GM12891 (cell line): ENCODE measurements around the gene CKS1B.

Experiments used
- DNase-seq: peaks from one replicate; pipeline ENCODE4 v3.0.0; 2011; ENCODE audit warnings: low spot score; ENCODE audit not compliant: insufficient read length
- FAIRE-seq: peaks from 2 replicates; lab custom pipeline; 2011; peaks lifted over from hg19 to GRCh38; lab: Jason Lieb, UNC
- PAX5 ChIP-seq: IDR thresholded peaks from 2 replicates; pipeline ENCODE4 v1.6.1; 2011; ENCODE audit warnings: low read length, moderate library complexity, mild to moderate bottlenecking; ENCODE audit not compliant: insufficient read depth, severe bottlenecking
- POLR2A ChIP-seq: IDR thresholded peaks from 2 replicates; pipeline ENCODE4 v1.6.1; 2011; ENCODE audit warnings: low read depth, low read length, control low read depth
- POLR2AphosphoS5 ChIP-seq: IDR thresholded peaks from 2 replicates; pipeline ENCODE4 v1.6.1; 2011; ENCODE audit warnings: low read depth, low read length, control low read depth
- POU2F2 ChIP-seq: IDR thresholded peaks from 2 replicates; pipeline ENCODE4 v1.6.1; 2011; ENCODE audit warnings: low read depth, mild to moderate bottlenecking, control low read depth, low read length, moderate library complexity
- SPI1 ChIP-seq: IDR thresholded peaks from 2 replicates; pipeline ENCODE4 v1.6.1; 2011; ENCODE audit warnings: low read depth, low read length, control low read depth
- TAF1 ChIP-seq: IDR thresholded peaks from 2 replicates; pipeline ENCODE4 v1.6.1; 2011; ENCODE audit warnings: low read depth, low read length, control low read depth

Gene CKS1B

GRCh38 chr1:155000411-155000725 is 25.9 kb downstream of the CKS1B start:
- DNase-seq (no peak), FAIRE-seq (no peak)
- no peak for TF ChIP-seq TAF1
- no peak for TF ChIP-seq PAX5

- no peak for TF ChIP-seq POLR2A
- no peak for TF ChIP-seq POLR2AphosphoS5
- TF ChIP-seq POU2F2 = peak; percentile 72; the same call in 1 of the 2 replicates
- TF ChIP-seq TAF1 = no peak
Measured at GRCh38 chr1:155000726-155001424, 26.4 kb downstream of the CKS1B start.

GRCh38 chr1:155001425-155001674 is 26.9 kb downstream of the CKS1B start:
- FAIRE-seq (no peak), DNase-seq (no peak)
- TF ChIP-seq POLR2AphosphoS5 = no peak
- no peak for TF ChIP-seq PAX5
- no peak for TF ChIP-seq POU2F2
- TF ChIP-seq TAF1 = no peak
- TF ChIP-seq POLR2A = no peak
- TF ChIP-seq SPI1 = no peak

More at GRCh38 chr1:155000726-155001424, 26.4 kb downstream of the CKS1B start:
- FAIRE-seq (peak; percentile 83), DNase-seq (peak; percentile 84)

- TF ChIP-seq POLR2A (no peak), PAX5 (no peak), TAF1 (peak; percentile 48; the same call in 1 of the 2 replicates), POLR2AphosphoS5 (no peak), SPI1 (no peak), POU2F2 (no peak)
- DNase-seq (peak; percentile 95), FAIRE-seq (peak; percentile 97)
Measured at GRCh38 chr1:155001675-155002463, 27.4 kb downstream of the CKS1B start.

- DNase-seq = no peak
- no peak for FAIRE-seq
- no peak for TF ChIP-seq TAF1
- TF ChIP-seq POU2F2 = no peak
- no peak for TF ChIP-seq POLR2AphosphoS5
- no peak for TF ChIP-seq POLR2A
- TF ChIP-seq PAX5 = no peak
- no peak for TF ChIP-seq SPI1
Measured at GRCh38 chr1:155002464-155003226, 28.2 kb downstream of the CKS1B start, which contains the start of gene ZBTB7B. TSS of gene ZBTB7B (plus strand) at chr1:155002802. CDS start at chr1:155014661, 11,859 bp downstream.

GRCh38 chr1:155003227-155003765 is 28.8 kb downstream of the CKS1B start:
- no peak for FAIRE-seq
- no peak for DNase-seq
- TF ChIP-seq SPI1 = no peak
- no peak for TF ChIP-seq PAX5

GRCh38 chr1:155003766-155004351 is 29.4 kb downstream of the CKS1B start:
- no peak for FAIRE-seq
- no peak for DNase-seq
- TF ChIP-seq POU2F2 = no peak
- no peak for TF ChIP-seq POLR2A
- TF ChIP-seq SPI1 = no peak
- no peak for TF ChIP-seq PAX5
- TF ChIP-seq POLR2AphosphoS5 = no peak

- FAIRE-seq (peak; percentile 67), DNase-seq (no peak)
- TF ChIP-seq TAF1 (no peak), SPI1 (no peak)
Measured at GRCh38 chr1:155004352-155005075, 30.0 kb downstream of the CKS1B start.
